NT2/D1 (cell line): ENCODE measurements around the gene BCKDK.

ENCODE experiments used
- YY1 ChIP-seq: IDR thresholded peaks from 2 replicates; pipeline ENCODE4 v1.6.1; 2011; ENCODE audit not compliant: insufficient read length, insufficient read depth
- ZNF274 ChIP-seq: IDR thresholded peaks from 2 replicates; pipeline ENCODE4 v1.6.1; 2011; ENCODE audit warnings: mild to moderate bottlenecking, low read depth, low read length

- no peak for TF ChIP-seq YY1
- no peak for TF ChIP-seq ZNF274
Measured at GRCh38 chr16:31131841-31132271, 23.7 kb downstream of the BCKDK start.
